Sigmoid colon (tissue), 7 donors: Measurements from ENCODE around the gene ARID3C. TPM values are rescaled to one million over a fixed set of nuclear protein-coding genes. Genes with fewer than 3 reads are reported as not detected.
A peak's percentile ranks its signal among the peaks of the same experiment; 100 is the strongest.

Experiments used
- DNase-seq: peaks from one replicate; pipeline ENCODE4 v3.0.0-alpha.2; 2019
- H3K27ac ChIP-seq, 4 donors: fragments of 200-600 bp; sonication (generic); one replicate each; pipeline ENCODE4 v1.5.1; 2016 to 2019; ENCODE audit warnings: mild to moderate bottlenecking in 1 of 4
- H3K27me3 ChIP-seq, 3 donors: fragments of 200-600 bp; sonication (generic); one replicate each; pipeline ENCODE4 v1.5.1; 2019; ENCODE audit warnings: mild to moderate bottlenecking in 1 of 3
- H3K36me3 ChIP-seq, 4 donors: fragments of 200-600 bp; sonication (generic); one replicate each; pipeline ENCODE4 v1.5.1; 2016 to 2019
- H3K4me1 ChIP-seq, 4 donors: fragments of 200-600 bp; sonication (generic); one replicate each; pipeline ENCODE4 v1.5.1; 2017 to 2019
- H3K4me3 ChIP-seq, 4 donors: fragments of 200-600 bp; sonication (generic); one replicate each; pipeline ENCODE4 v1.5.1; 2017 to 2019; ENCODE audit warnings: mild to moderate bottlenecking in 2 of 4, moderate library complexity in 1 of 4
- H3K9me3 ChIP-seq, 4 donors: fragments of 200-600 bp in 3 of 4; sonication (generic) in 3 of 4; one replicate each; pipeline versions ENCODE4 v1.5.1 to v1.6.1; 2013 to 2019
- EP300 ChIP-seq, 4 donors: sonication (generic); formaldehyde crosslinking; IDR thresholded peaks; one replicate each; pipeline ENCODE4 v1.6.1; 2017; ENCODE audit warnings: antibody characterized with exemption in 4 of 4
- POLR2A ChIP-seq, 2 donors: fragments of 450-650 bp; IDR thresholded peaks; one replicate each; pipeline ENCODE4 v1.6.1; 2016; ENCODE audit warnings: antibody characterized with exemption in 2 of 2, mild to moderate bottlenecking in 2 of 2, moderate library complexity in 2 of 2
- POLR2AphosphoS5 ChIP-seq, 4 donors: sonication (generic); formaldehyde crosslinking; IDR thresholded peaks; one replicate each; pipeline ENCODE4 v1.6.1; 2017; ENCODE audit warnings: antibody characterized with exemption in 4 of 4
- WGBS, 2 donors: extraction: QIAGEN DNeasy Blood & Tissue Kit; methylation state at CpG; one replicate each; pipeline ENCODE4 v1.1.7; 2013; 5-methylcytosine and 5-hydroxymethylcytosine counted together
- intact Hi-C: fragments of 100-400 bp; cut with DNase I; formaldehyde crosslinking; loops from one replicate; pipeline ENCODE4 v1.15.1; 2023
- polyA plus RNA-seq, 3 donors: library from polyadenylated mRNA; stranded (reverse); fragments of 200-250 nt; gene quantifications; one replicate each; pipeline ENCODE4 v1.2.3, GENCODE V29; 2013
- total RNA-seq, 4 donors: library from RNA; depleted of rRNA; stranded (reverse); fragments of >200 nt; gene quantifications; one replicate each; pipeline ENCODE4 v1.1.0, GENCODE V29; 2016
- TF ChIP-seq, protein P1 (sequence below), 4 experiments: fragments of 450-650 bp in 3 of 4; fragments of 200-600 bp in 1 of 4; IDR thresholded peaks; one replicate each; pipeline ENCODE4 v1.5.1; 2016 to 2019; ENCODE audit warnings: antibody characterized with exemption in 4 of 4, mild to moderate bottlenecking in 3 of 4, moderate library complexity in 2 of 4
- donor health status: healthy with polysubstance abuse.
- donor health status: Bipolar disorder and iron deficiency.
- donor health status: healthy.

ARID3C gene
- total and polyA plus RNA-seq, 7 donors = 0.06 TPM; not detected in 6

DNA sequence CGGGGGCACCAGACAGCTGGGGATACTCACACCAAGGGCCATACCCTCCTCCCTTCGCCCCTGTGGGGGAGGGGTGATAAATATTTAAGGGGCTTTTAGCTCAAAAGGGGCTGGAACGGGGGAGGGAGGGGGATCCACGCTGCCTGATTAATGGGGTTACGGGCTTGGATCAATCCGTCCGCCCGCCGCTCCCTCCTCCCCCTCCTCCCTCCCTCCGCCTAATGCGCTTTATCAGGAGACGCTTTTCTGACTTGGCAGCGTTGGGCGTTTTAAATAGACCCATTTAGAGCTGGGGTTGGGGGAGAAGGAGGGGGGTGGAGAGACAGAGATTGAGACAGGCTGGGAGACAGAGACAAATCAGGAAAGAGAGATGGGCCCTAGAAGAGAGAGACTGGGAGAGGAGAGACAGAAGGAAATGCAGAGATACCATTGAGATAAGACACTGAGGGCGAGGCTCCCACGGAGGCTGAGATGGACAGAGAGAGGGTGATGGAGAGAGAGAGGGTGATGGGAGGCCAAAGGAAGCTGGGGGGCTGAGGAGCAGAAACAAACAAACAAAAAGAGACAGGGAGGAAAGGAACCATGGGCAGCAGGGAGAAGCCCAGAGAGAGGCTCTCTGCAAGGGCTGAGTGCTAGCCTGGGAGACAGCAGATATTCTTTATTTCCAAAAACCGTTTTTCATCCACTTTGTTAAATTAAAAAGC lies 49.6 kb downstream of the ARID3C start:
- H3K4me1 ChIP-seq = peaks cover 0 to 20% (median 14%) of the 10 kb centered on the region in 4 donors
- H3K36me3 ChIP-seq = no peaks in the 10 kb centered on the region
- no peak overlapping the region for H3K4me3 ChIP-seq
- no peak overlapping the region for H3K27ac ChIP-seq
- TF ChIP-seq POLR2A (IDR thresholded peaks at IDR 0.05) (no peak), EP300 (IDR thresholded peaks at IDR 0.05) (no peak), POLR2AphosphoS5 (IDR thresholded peaks at IDR 0.05) (no peak)
- TF ChIP-seq, protein P1, sequence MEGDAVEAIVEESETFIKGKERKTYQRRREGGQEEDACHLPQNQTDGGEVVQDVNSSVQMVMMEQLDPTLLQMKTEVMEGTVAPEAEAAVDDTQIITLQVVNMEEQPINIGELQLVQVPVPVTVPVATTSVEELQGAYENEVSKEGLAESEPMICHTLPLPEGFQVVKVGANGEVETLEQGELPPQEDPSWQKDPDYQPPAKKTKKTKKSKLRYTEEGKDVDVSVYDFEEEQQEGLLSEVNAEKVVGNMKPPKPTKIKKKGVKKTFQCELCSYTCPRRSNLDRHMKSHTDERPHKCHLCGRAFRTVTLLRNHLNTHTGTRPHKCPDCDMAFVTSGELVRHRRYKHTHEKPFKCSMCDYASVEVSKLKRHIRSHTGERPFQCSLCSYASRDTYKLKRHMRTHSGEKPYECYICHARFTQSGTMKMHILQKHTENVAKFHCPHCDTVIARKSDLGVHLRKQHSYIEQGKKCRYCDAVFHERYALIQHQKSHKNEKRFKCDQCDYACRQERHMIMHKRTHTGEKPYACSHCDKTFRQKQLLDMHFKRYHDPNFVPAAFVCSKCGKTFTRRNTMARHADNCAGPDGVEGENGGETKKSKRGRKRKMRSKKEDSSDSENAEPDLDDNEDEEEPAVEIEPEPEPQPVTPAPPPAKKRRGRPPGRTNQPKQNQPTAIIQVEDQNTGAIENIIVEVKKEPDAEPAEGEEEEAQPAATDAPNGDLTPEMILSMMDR (IDR thresholded peaks at IDR 0.05) = no peak
- 7 to 12% methylated on average over 17 of the region's 17 CpGs for WGBS, 2 donors
- intact Hi-C loops = no loop called here
- peaks cover 16 to 82% (median 43%) of the 10 kb centered on the region in 3 donors for H3K27me3 ChIP-seq
- DNase-seq = no peak
- H3K9me3 ChIP-seq = no peaks in the 10 kb centered on the region

DNA sequence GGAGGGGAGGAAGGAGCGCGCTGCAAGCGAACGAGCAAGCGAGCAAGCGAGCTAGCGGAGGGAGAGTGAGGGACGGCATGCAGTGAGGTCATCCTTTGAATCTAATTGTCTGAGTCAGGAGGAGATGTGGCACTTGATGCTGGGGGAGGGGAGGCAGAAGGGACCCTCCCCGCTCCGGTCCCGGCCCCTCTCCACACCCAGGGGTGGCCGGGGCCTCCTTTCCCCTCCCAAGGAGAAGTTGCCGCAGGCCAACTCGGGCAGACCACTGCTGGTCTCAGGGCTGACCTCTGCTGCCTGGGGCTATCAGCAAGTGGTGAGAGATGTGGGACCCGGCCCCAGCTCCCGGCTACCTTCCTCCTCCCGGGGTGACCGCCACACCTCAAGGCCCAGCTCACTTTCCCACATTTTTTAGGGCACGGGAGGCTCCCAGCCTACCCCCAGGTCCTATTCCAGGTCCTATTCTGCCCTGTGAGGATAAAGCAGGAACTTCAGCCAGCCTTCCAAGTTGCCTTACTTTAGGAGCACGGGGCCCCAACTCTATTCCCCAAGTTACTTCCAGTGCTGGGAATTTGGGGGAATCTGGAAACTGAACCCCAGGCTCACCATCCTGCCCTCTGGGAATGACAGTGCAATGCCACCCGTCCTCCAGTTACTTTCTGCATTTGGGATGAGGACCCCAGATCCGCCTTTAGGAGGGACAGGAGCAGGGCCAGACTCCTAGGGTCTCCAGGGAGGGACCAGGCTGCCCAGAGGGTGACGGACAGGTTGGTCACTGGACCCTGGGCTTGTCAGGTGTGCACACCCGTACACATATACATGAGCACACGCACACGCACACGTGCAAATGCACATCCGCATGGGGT lies 50.4 kb downstream of the ARID3C start:
- no peaks in the 10 kb centered on the region for H3K9me3 ChIP-seq
- H3K27me3 ChIP-seq = peaks cover 16 to 75% (median 43%) of the 10 kb centered on the region in 3 donors
- TF ChIP-seq POLR2A (IDR thresholded peaks at IDR 0.05) (no peak), EP300 (IDR thresholded peaks at IDR 0.05) (no peak), POLR2AphosphoS5 (IDR thresholded peaks at IDR 0.05) (no peak)
- TF ChIP-seq, protein P1 (IDR thresholded peaks at IDR 0.05) = no peak
- WGBS, 2 donors = 13% methylated on average over 28 of the region's 28 CpGs
- H3K36me3 ChIP-seq = no peaks in the 10 kb centered on the region
- peak overlapping the region in 3 of 4 donors; percentile 25 to 44 (median 43) for H3K4me3 ChIP-seq
- intact Hi-C loops = no loop called here
- peaks cover 0 to 20% (median 14%) of the 10 kb centered on the region in 4 donors for H3K4me1 ChIP-seq
- DNase-seq = no peak
- peak overlapping the region in 2 of 4 donors; percentile 9 to 57 for H3K27ac ChIP-seq

DNA sequence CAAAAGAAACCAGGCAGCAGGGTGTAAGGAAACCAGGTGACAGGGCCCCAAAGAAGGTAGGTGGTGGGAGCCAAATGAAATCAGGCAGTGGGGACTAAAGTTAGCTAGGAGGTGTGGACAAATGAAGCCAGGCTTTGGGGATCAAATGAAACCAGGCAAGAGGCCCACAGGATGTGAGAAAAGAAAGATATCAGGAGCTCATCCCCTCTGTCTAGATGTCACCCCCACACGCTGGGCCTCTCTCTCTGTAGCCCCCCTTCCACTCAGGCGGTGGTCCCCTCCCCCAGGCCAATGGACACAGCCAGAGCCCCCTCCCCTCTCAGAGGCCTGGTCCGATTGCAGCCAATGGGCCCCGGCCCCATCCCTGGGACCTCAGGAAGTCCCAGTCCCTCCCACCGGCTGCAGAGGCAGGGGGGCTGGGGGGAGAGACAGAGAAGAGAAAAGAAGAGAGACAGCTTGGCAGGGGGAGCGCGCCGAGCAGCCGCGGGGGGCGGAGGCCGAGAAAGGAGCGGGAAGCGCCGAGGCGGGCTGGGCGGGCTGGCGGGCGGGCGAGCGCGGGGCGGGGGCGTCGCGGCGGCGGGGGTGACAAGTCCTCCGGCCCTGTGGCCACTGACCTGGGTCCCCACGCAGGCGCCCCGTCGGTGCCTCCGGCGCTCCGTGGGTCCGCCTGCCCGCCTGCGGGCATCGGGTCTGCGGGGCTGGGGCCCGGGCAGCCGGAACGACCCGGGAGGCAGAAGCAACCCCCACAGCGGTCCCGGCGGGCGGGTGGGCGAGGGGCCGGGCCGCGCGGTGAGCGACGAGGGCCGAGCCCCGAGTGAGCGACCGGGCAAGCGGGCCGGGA lies 51.2 kb downstream of the ARID3C start:
- H3K27me3 ChIP-seq = peaks cover 16 to 66% (median 43%) of the 10 kb centered on the region in 3 donors
- H3K9me3 ChIP-seq = no peaks in the 10 kb centered on the region
- peaks cover 0 to 20% (median 14%) of the 10 kb centered on the region in 4 donors for H3K4me1 ChIP-seq
- TF ChIP-seq, protein P1 (IDR thresholded peaks at IDR 0.05) = no peak
- no peaks in the 10 kb centered on the region for H3K36me3 ChIP-seq
- peak overlapping the region in 2 of 4 donors; percentile 9 to 57 for H3K27ac ChIP-seq
- DNase-seq = no peak
- H3K4me3 ChIP-seq = peak overlapping the region in 3 of 4 donors; percentile 25 to 44 (median 43)
- 3 to 6% methylated on average over 62 of the region's 62 CpGs for WGBS, 2 donors
- intact Hi-C loops = no loop called here

DNA sequence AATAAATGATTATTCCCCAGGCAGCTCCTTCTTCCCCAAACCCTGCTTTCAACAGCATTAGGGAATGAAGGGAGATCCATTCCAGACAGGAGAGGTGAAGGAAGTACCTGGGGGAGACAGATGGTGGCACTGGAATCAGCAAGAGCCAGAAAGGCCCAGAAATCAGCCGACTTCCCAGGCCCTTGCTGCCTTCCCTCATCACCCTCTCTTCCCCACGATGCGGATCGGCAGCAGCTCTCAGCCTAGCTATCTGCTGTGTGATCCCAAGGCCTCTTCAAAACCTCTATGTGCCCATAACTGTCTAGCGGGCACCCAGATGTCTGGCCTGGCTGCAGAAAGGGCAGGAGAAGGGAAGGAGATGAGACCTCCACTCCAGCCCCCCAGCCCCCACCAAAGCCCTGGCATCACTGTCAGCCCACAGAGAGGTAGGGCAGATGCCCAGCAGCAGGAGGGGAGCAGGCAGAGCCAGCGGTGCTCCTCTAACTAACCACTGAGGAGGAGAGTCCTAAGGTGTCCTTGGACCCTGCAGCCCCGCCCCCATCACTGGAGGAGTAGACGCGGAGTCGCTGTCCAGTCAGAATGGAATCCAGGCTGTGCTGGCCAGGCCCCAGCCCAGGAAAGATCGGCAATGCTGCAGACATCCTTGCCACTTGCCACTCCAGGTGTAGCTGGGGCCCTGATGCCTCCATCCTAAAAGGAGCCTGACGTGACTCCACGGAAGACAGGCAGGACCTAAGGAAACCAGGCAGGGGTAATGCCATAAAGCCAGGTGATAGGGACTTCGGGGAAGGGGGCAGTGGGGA lies 52.1 kb downstream of the ARID3C start:
- WGBS, 2 donors = 59 to 62% methylated on average over 14 of the region's 14 CpGs
- no peak overlapping the region for H3K27ac ChIP-seq
- TF ChIP-seq EP300 (IDR thresholded peaks at IDR 0.05) = no peak
- TF ChIP-seq POLR2A (IDR thresholded peaks at IDR 0.05) = no peak
- TF ChIP-seq, protein P1 (IDR thresholded peaks at IDR 0.05) = no peak
- no peak for TF ChIP-seq POLR2AphosphoS5 (IDR thresholded peaks at IDR 0.05)
- peaks cover 0 to 20% (median 14%) of the 10 kb centered on the region in 4 donors for H3K4me1 ChIP-seq
- no peak for DNase-seq
- no peak overlapping the region for H3K4me3 ChIP-seq
- no peaks in the 10 kb centered on the region for H3K9me3 ChIP-seq
- intact Hi-C loops = no loop called here
- peaks cover 16 to 65% (median 43%) of the 10 kb centered on the region in 3 donors for H3K27me3 ChIP-seq
- no peaks in the 10 kb centered on the region for H3K36me3 ChIP-seq
